AG09309 (cell line): ENCODE measurements around the gene ZNF746.

Experiments
- DNase-seq: peaks from one replicate; pipeline ENCODE4 v3.0.0-alpha.2; 2010; ENCODE audit warnings: low read depth
- H3K4me3 ChIP-seq: 2 replicates; pipeline ENCODE4 v1.5.1; 2011; ENCODE audit warnings: mild to moderate bottlenecking, low read depth, low read length, moderate library complexity; ENCODE audit not compliant: control insufficient read depth
- TF ChIP-seq, protein P1 (sequence below): IDR thresholded peaks from 2 replicates; pipeline ENCODE4 v1.5.1; 2011; ENCODE audit warnings: mild to moderate bottlenecking, low read depth, low read length, inconsistent platforms; ENCODE audit not compliant: insufficient read depth, control insufficient read depth; ENCODE audit errors: missing control alignments

The ZNF746 gene

GRCh38 chr7:149497467-149498261 is at the start of gene ZNF746:
ZNF746 (minus strand) TSS chr7:149497809; CDS start chr7:149497536, 273 bp downstream.
- DNase-seq: peak; percentile 24
- peak within 1 kb of the TSS; percentile 75 for H3K4me3 ChIP-seq
- TF ChIP-seq, protein P1, sequence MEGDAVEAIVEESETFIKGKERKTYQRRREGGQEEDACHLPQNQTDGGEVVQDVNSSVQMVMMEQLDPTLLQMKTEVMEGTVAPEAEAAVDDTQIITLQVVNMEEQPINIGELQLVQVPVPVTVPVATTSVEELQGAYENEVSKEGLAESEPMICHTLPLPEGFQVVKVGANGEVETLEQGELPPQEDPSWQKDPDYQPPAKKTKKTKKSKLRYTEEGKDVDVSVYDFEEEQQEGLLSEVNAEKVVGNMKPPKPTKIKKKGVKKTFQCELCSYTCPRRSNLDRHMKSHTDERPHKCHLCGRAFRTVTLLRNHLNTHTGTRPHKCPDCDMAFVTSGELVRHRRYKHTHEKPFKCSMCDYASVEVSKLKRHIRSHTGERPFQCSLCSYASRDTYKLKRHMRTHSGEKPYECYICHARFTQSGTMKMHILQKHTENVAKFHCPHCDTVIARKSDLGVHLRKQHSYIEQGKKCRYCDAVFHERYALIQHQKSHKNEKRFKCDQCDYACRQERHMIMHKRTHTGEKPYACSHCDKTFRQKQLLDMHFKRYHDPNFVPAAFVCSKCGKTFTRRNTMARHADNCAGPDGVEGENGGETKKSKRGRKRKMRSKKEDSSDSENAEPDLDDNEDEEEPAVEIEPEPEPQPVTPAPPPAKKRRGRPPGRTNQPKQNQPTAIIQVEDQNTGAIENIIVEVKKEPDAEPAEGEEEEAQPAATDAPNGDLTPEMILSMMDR: peak; percentile 56

- H3K4me3 ChIP-seq: no peak overlapping the region
- DNase-seq: no peak
- TF ChIP-seq, protein P1: no peak
These were observed 49.5 kb upstream of the ZNF746 start for GRCh38 chr7:149547126-149547525.

DNA sequence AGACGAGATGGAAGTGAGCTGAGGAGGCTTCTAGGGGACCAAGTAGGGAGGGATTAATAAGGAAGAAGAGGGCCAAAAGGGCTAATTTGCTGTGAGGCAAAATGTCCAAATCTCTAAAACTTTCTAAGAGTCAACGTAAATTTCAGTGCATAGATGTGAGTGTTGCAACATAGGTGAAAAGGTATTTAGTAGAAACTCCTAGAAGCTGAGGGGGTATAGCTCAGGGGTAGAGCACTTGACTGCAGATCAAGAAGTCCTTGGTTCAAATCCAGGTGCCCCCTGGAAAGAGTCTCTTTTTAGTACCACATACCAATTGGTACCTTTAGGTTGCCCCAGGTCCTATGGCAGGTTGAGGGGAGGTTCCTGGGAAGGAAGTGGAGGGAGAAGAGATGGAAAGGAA is 48.7 kb upstream of the ZNF746 start:
- DNase-seq: no peak
- TF ChIP-seq, protein P1: no peak
- no peak overlapping the region for H3K4me3 ChIP-seq

DNA sequence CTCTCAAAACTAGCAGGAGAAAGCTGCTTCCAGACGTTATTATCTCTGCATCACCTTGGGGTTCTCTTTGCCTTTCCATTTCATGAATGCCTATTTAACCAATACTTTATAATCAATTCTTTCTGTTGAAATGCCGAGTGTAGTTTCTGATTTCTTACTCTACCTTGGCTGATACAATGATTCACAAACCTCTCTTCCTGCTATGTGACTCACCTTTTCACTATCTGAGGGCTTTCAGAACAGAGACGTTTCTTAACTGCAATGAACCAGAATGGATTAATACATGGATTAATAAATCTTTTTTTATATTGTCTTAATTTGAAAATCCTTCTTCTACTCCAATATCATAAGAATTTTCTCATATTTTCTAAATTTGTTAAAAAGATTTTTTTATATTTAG is 46.4 kb upstream of the ZNF746 start:
- TF ChIP-seq, protein P1: no peak
- DNase-seq: no peak
- H3K4me3 ChIP-seq: no peak overlapping the region

- H3K4me3 ChIP-seq: no peak overlapping the region
- TF ChIP-seq, protein P1: no peak
- DNase-seq: no peak
These were observed 35.0 kb upstream of the ZNF746 start for GRCh38 chr7:149532654-149533053.

- no peak overlapping the region for H3K4me3 ChIP-seq
- TF ChIP-seq, protein P1: no peak
- no peak for DNase-seq
These were observed 31.6 kb upstream of the ZNF746 start for GRCh38 chr7:149529136-149529718.
